ENCODE results near the gene TMEM106C.

The TMEM106C gene

DNA sequence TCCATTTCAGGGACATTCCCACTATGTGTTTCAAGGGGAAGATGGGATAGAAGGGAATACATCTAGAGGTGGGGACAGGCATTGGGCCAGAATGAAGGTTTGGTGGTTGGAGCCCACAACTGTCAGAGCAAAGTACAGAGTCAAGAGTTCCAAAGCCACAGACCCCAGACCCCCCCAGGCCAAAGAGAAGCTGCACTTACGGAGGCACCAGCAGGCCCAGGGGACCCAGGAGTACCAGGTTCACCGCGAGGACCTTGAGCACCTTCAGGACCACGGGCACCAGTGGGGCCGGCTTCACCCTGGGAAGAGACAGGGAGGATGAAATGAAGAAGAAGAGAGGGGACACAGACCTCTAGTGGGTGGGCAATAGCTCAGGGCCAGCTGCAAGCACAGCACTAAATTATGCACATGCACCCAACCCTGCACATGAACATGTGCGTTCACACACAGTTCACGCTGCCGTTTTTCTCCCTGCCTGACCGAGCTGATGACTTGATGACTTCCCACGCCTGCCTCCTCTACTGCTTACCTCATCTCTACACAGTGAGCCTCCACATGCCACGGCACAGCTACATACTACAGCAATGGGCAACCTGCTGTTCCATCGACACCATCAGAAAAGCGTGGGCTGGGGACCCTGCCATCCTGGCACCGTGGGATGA lies 24.1 kb downstream of the TMEM106C start:
- Histone ChIP-seq H3K27me3 (ENCODE audit: control insufficient read depth, insufficient read depth, low read length) (peaks cover 40% of the 10 kb centered on the region), H3K27ac (ENCODE audit: low read depth, low read length) (no peak overlapping the region), H3K9ac (ENCODE audit: low read depth, low read length) (no peak overlapping the region), H3K36me3 (ENCODE audit: control insufficient read depth, insufficient read depth, low read length) (no peaks in the 10 kb centered on the region), H3K9me3 (ENCODE audit: control insufficient read depth, insufficient read depth, low read length) (no peaks in the 10 kb centered on the region), H3K4me1 (ENCODE audit: control insufficient read depth, insufficient read depth, low read length) (no peaks in the 10 kb centered on the region), H3K4me3 (ENCODE audit: low read depth, low read length) (no peak overlapping the region)

DNA sequence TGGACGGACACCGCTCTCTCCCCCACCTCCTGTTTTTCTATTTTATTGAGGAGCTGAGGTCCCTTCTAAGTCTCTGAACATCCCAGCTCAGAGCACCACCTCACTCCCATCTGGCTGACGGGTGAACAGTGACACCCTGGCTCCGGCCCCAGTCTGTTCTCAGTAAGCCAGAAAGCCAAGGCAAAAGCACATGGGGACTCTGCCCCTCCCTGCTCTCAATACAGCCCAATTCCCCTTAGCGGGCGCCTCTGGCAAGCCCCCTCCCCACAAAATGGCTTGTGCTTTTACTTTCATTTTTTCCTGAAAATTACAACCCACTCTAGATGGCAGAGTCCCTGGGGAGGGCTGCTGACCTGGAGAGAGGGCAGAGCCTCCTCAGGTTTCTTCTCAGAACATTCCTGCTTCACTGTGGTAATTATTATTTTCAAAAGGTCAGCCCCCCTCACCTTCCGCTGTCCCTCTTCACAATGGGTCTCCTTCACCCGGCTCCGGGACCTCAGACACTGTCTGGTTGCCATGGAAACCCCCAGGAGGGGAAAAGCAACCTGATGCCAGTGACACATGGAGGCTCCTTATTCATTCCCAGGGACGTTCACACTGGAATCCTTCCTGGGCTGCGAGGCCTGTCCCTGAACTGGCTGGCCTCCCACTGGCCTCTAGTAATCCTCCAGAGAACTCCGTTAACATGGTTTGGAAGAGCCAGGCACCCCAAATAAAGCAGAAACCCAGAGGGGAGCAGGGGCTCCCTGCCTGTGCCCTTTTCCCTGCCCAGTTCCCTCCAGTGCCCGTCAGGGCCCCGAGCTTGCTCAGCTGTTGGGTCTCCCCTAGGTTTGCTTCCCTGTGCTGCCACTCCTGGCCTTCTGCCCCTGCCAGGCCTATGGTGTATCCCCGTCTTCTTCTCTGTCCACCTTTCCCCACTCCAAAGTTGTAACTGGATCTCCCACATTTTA lies 25.0 kb downstream of the TMEM106C start:
- no peak overlapping the region for H3K4me3 ChIP-seq (ENCODE audit: low read depth, low read length)
- H3K27ac ChIP-seq (ENCODE audit: low read depth, low read length): no peak overlapping the region
- H3K27me3 ChIP-seq (ENCODE audit: control insufficient read depth, insufficient read depth, low read length): peaks cover 48% of the 10 kb centered on the region
- H3K9ac ChIP-seq (ENCODE audit: low read depth, low read length): no peak overlapping the region
- no peaks in the 10 kb centered on the region for H3K4me1 ChIP-seq (ENCODE audit: control insufficient read depth, insufficient read depth, low read length)
- H3K9me3 ChIP-seq (ENCODE audit: control insufficient read depth, insufficient read depth, low read length): no peaks in the 10 kb centered on the region
- no peaks in the 10 kb centered on the region for H3K36me3 ChIP-seq (ENCODE audit: control insufficient read depth, insufficient read depth, low read length)

DNA sequence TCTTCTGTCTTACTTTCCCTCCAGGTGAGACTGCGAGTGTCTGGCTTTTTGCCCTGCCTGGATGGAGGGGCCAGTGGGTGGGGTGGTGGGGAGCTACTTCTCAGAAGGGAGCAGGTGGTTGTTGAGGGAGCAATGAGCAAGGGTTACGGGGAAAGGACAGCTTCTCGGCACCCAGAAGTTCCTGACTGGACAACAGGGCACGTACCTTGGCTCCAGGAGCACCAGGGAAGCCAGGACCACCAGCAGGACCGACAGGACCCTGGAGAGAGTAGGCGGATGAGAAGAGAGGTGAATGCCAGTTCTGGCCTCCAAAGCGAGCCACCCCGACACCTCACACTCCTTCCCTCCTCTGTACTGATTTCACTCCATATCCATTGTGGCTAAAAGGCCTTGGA lies 25.6 kb downstream of the TMEM106C start:
- H3K4me1 ChIP-seq (ENCODE audit: control insufficient read depth, insufficient read depth, low read length): no peaks in the 10 kb centered on the region
- H3K9me3 ChIP-seq (ENCODE audit: control insufficient read depth, insufficient read depth, low read length): no peaks in the 10 kb centered on the region
- no peak overlapping the region for H3K4me3 ChIP-seq (ENCODE audit: low read depth, low read length)
- no peak overlapping the region for H3K9ac ChIP-seq (ENCODE audit: low read depth, low read length)
- no peaks in the 10 kb centered on the region for H3K36me3 ChIP-seq (ENCODE audit: control insufficient read depth, insufficient read depth, low read length)
- no peak overlapping the region for H3K27ac ChIP-seq (ENCODE audit: low read depth, low read length)
- peaks cover 55% of the 10 kb centered on the region for H3K27me3 ChIP-seq (ENCODE audit: control insufficient read depth, insufficient read depth, low read length)

DNA sequence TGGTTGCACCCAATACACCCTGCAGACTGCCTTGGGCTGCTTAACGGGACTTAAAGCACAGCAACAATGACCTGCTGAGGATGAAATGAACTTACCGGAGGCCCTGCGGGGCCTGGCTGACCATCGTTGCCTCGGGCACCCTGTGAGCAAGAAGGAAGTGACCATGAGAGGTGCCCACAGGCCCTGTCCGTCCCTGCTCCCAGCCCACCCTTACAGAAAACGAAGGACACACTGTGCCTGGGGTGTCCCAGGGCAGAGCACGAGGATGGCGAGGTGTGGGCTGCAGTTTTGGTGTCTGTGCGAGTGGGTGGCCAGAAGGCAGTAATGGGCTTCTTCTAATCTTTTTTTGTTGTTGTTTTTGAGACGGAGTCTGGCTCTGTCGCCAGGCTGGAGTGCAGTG lies 26.3 kb downstream of the TMEM106C start:
- Histone ChIP-seq H3K4me3 (ENCODE audit: low read depth, low read length) (no peak overlapping the region), H3K9ac (ENCODE audit: low read depth, low read length) (no peak overlapping the region), H3K9me3 (ENCODE audit: control insufficient read depth, insufficient read depth, low read length) (no peaks in the 10 kb centered on the region), H3K27ac (ENCODE audit: low read depth, low read length) (no peak overlapping the region), H3K4me1 (ENCODE audit: control insufficient read depth, insufficient read depth, low read length) (no peaks in the 10 kb centered on the region), H3K36me3 (ENCODE audit: control insufficient read depth, insufficient read depth, low read length) (no peaks in the 10 kb centered on the region), H3K27me3 (ENCODE audit: control insufficient read depth, insufficient read depth, low read length) (peaks cover 61% of the 10 kb centered on the region)

DNA sequence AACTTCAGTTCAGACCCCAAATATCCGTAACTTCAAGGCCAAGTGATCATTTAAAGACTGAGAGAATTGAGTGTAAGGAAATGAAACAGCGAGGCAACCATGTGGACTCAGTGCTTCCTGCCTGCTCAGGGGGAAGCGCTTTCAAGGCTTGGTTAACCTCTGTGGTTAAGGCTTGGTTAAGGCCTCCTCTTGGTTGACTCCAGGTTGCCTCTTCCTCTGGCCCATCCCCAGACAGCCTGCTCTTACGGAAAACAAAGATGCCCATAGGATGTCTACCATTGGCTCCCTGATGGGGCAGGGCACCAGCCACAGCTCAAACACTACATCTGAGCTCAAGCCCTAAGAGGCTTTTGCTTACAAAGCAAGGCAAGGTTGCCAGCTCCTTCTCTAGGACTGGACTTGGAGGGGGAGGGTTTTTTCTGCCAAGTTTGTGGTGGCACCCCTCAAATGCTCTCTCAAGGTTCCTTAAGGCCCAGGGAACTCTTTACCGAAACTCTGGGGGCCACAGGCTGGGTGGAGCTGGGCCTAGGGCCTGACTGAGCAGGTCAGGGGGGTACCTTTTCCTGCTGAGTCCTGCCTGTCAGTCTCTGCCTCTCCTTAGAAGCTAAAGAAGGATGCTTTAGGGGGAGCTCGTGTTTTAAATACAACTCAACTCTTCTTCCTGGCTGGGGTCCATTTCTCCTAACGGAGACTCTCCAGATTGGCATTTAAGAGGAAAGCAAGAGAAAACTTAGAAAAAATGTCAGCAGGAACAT lies 27.1 kb downstream of the TMEM106C start:
- Histone ChIP-seq H3K36me3 (ENCODE audit: control insufficient read depth, insufficient read depth, low read length) (no peaks in the 10 kb centered on the region), H3K9me3 (ENCODE audit: control insufficient read depth, insufficient read depth, low read length) (no peaks in the 10 kb centered on the region), H3K27ac (ENCODE audit: low read depth, low read length) (no peak overlapping the region), H3K4me1 (ENCODE audit: control insufficient read depth, insufficient read depth, low read length) (no peaks in the 10 kb centered on the region), H3K9ac (ENCODE audit: low read depth, low read length) (no peak overlapping the region), H3K4me3 (ENCODE audit: low read depth, low read length) (no peak overlapping the region), H3K27me3 (ENCODE audit: control insufficient read depth, insufficient read depth, low read length) (peaks cover 70% of the 10 kb centered on the region)

DNA sequence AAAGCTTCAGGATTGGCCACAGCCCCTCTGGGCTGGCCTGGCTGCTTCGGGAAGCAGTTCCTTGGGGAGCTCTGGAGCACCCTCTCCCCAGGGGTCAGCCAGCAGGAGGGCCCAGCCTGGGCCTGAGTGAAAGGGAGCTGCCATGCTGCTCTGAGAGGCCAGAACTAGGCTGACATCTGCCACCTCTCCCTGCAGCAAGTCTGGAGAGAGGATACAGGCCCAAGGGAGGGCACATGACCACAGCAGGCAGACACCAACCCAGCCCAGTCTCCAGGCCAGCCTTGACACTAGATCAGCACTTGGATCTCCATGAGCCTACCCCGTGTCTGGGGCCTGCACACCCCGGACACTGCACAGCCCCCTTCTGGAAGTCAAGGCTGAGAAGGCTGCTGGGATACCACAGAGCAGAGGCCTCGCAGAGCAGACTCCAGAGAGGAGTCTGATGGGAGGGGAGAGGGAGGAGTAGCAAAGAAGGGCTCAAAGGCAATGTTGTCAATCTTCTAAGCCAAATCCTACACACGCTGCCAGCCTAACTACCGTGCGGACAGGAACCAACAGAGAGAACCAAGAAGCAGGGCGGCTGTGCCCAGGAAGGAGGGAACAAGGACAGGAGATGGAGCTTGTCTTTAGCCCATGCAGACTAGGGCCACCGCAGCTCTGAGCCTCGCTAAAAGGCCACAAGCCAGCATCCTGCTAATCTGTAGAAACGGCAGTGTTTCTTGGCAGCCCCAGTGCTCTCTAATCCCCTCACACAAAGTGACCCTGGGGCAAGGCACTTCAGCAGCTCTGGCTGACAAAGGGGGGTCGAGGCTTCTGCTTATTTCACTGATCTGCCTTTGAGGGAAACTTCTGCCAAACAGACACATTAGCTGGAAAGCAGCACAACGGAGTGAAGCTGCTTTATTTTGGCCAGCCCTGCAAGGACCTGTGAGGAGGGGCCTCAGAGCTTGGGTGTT lies 28.0 kb downstream of the TMEM106C start:
- peaks cover 78% of the 10 kb centered on the region for H3K27me3 ChIP-seq (ENCODE audit: control insufficient read depth, insufficient read depth, low read length)
- H3K27ac ChIP-seq (ENCODE audit: low read depth, low read length): no peak overlapping the region
- no peaks in the 10 kb centered on the region for H3K4me1 ChIP-seq (ENCODE audit: control insufficient read depth, insufficient read depth, low read length)
- H3K9me3 ChIP-seq (ENCODE audit: control insufficient read depth, insufficient read depth, low read length): no peaks in the 10 kb centered on the region
- H3K9ac ChIP-seq (ENCODE audit: low read depth, low read length): no peak overlapping the region
- H3K4me3 ChIP-seq (ENCODE audit: low read depth, low read length): no peak overlapping the region
- H3K36me3 ChIP-seq (ENCODE audit: control insufficient read depth, insufficient read depth, low read length): no peaks in the 10 kb centered on the region

DNA sequence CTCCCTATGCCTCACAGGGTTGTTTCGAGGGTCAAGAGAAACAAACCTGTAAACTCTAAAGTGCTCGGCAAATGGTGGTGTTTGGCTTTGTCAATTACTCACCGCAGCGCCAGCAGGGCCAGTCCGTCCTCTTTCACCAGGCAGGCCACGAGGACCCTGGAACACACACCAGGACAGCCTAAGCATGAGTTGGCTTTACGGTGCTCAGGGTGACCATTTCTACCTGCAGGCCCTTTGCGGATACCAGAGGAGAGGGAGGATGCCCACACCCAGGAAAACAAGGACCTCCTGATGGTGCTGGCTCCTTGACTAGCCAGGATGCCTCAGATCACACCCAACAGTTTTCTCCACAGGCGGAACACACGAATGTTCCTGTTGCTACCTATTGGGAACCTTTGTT lies 29.4 kb downstream of the TMEM106C start:
- Histone ChIP-seq H3K4me3 (ENCODE audit: low read depth, low read length) (no peak overlapping the region), H3K27ac (ENCODE audit: low read depth, low read length) (no peak overlapping the region), H3K9me3 (ENCODE audit: control insufficient read depth, insufficient read depth, low read length) (no peaks in the 10 kb centered on the region), H3K36me3 (ENCODE audit: control insufficient read depth, insufficient read depth, low read length) (no peaks in the 10 kb centered on the region), H3K4me1 (ENCODE audit: control insufficient read depth, insufficient read depth, low read length) (no peaks in the 10 kb centered on the region), H3K27me3 (ENCODE audit: control insufficient read depth, insufficient read depth, low read length) (peaks cover 92% of the 10 kb centered on the region), H3K9ac (ENCODE audit: low read depth, low read length) (no peak overlapping the region)

DNA sequence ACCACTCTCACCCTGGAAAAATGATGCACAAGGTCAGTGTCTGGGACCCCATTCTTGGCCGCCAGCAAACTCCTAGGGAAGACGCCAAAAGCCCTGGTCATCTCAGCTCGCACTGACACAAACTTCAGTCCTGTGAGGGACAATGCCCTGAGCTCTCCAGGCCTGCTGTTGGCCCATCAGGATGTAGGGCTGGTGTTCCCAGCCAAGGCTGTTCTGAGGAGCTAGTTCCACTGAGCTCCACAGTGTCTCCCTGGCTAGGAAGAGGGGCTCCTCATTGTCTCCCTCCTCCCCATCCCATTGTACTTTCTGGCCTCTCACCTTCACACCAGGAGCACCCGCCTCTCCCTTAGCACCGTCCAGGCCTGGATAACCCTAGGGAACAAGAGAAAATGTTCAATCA lies 30.1 kb downstream of the TMEM106C start:
- Histone ChIP-seq H3K36me3 (ENCODE audit: control insufficient read depth, insufficient read depth, low read length) (no peaks in the 10 kb centered on the region), H3K4me1 (ENCODE audit: control insufficient read depth, insufficient read depth, low read length) (no peaks in the 10 kb centered on the region)

DNA sequence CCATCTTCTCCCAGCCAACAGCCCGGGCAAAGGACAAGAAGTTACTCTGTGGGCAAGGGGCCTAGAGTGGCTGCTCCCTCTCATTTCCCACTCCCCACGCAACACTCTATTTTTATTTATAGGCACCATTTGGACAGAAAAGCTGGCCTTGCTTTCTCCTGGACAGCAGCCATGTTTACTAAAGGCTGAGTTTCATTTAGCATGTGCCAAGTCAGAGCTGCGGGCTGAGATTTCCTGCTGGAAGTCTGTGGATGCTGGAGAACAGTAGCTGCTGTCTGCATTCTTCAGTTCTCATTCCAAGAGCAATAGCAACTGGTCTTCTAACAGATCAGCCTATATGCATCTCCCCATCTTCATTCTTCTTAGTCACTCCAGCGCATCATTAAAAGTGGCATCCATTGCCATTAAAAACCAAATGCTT lies 32.6 kb downstream of the TMEM106C start:
- Histone ChIP-seq H3K27me3 (ENCODE audit: control insufficient read depth, insufficient read depth, low read length) (peaks cover 100% of the 10 kb centered on the region), H3K4me3 (ENCODE audit: low read depth, low read length) (no peak overlapping the region), H3K9ac (ENCODE audit: low read depth, low read length) (no peak overlapping the region), H3K9me3 (ENCODE audit: control insufficient read depth, insufficient read depth, low read length) (no peaks in the 10 kb centered on the region), H3K27ac (ENCODE audit: low read depth, low read length) (no peak overlapping the region), H3K4me1 (ENCODE audit: control insufficient read depth, insufficient read depth, low read length) (peaks cover 7% of the 10 kb centered on the region; the same call in 1 of the 2 replicates), H3K36me3 (ENCODE audit: control insufficient read depth, insufficient read depth, low read length) (no peaks in the 10 kb centered on the region)

More for the DNA sequence above, 30.1 kb downstream of the TMEM106C start:
- Histone ChIP-seq H3K9me3 (ENCODE audit: control insufficient read depth, insufficient read depth, low read length) (no peaks in the 10 kb centered on the region), H3K4me3 (ENCODE audit: low read depth, low read length) (no peak overlapping the region), H3K9ac (ENCODE audit: low read depth, low read length) (no peak overlapping the region), H3K27ac (ENCODE audit: low read depth, low read length) (no peak overlapping the region), H3K27me3 (ENCODE audit: control insufficient read depth, insufficient read depth, low read length) (peaks cover 97% of the 10 kb centered on the region)

DNA sequence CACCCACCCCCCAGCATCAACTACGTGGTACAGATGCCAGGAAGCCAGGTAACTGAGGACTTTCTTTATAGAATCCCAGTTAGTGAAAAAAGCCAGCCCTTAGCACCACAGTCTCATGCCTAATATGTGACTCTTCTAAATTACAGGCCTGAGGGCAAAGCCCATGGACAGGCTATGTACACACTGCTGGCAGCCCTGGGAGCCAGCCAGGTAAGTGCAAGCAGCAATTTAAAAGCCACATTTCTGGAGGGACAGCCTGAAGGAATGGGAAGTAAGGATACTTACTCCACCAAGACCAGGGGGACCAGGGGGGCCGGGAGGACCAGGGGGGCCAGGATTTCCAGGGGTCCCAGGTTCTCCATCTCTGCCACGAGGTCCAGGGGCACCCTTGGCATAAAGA lies 33.9 kb downstream of the TMEM106C start:
- no peaks in the 10 kb centered on the region for H3K36me3 ChIP-seq (ENCODE audit: control insufficient read depth, insufficient read depth, low read length)
- no peaks in the 10 kb centered on the region for H3K9me3 ChIP-seq (ENCODE audit: control insufficient read depth, insufficient read depth, low read length)
- H3K27ac ChIP-seq (ENCODE audit: low read depth, low read length): no peak overlapping the region
- no peak overlapping the region for H3K9ac ChIP-seq (ENCODE audit: low read depth, low read length)
- H3K27me3 ChIP-seq (ENCODE audit: control insufficient read depth, insufficient read depth, low read length): peaks cover 100% of the 10 kb centered on the region
- peaks cover 14% of the 10 kb centered on the region for H3K4me1 ChIP-seq (ENCODE audit: control insufficient read depth, insufficient read depth, low read length)
- no peak overlapping the region for H3K4me3 ChIP-seq (ENCODE audit: low read depth, low read length)
